Pulmonary artery endothelial cell (primary cell): ENCODE data around the gene SGMS2. TPM values are rescaled to one million over a fixed set of nuclear protein-coding genes. Genes with fewer than 3 reads are reported as not detected.
"Not testable (repeated sequence)": the region's sequence is repeated elsewhere in the genome, so short reads cannot be mapped to it uniquely, and the experiment has no call there.

ENCODE experiments used
- DNase-seq: peaks from one replicate; pipeline ENCODE4 v3.0.0-alpha.2; 2011; ENCODE audit warnings: low read depth, low spot score
- total RNA-seq: library from RNA; depleted of rRNA; stranded (reverse); fragments of >200 nt; gene quantifications from 2 replicates; pipeline ENCODE4 v1.2.3, GENCODE V29; 2014

SGMS2 gene
- total RNA-seq, 1 donor from 2014 or later: 78.6 TPM

- peak; percentile 37 for DNase-seq
Observed at GRCh38 chr4:107863850-107864371, 39.2 kb downstream of the SGMS2 start.

- DNase-seq: no peak
Observed at GRCh38 chr4:107866726-107867125, 42.0 kb downstream of the SGMS2 start.

GRCh38 chr4:107870236-107870635 lies 45.5 kb downstream of the SGMS2 start:
- DNase-seq: no peak

DNA sequence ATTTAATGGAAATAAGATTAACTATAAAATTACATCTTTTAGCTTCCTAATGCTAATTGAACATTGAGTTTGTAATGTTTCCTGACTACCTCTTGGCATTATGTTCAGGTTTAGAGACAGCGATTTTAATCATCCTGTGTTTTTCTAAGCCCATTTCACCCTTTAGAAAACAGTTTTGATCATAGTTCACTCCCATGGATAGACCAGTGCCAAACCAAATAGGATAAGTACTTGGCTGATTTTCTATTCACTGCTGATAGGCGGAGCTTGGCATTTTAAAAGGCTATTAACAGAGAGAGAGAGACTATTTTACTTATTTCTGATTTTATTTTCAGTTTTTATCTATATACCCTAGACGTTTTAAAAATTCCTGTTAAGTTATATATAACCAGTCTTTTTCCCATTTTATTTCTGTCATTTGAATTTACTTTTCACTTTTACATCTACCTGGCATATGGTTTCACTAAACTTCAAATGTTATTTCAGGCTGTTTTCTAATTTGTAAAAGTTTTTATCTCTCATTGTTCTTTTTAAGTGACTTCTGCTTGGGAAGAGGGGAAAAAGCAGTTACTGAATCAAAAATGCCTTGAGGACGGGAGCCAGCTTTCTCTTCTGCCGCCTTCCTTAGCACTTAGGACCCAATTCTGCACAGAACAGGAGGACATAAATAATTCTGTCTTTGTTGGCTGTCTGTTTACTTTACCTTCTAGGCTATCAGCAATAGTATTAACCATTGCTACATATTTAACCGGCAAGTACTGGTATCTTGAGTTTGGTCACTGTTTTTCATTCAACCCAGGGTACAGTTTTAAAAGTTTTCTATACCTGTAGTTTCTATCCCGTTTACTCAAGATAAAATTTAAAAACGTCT lies 46.4 kb downstream of the SGMS2 start:
- no peak for DNase-seq

GRCh38 chr4:107874024-107874423 lies 49.3 kb downstream of the SGMS2 start:
- no peak for DNase-seq

GRCh38 chr4:107876099-107876498 lies 51.4 kb downstream of the SGMS2 start:
- no peak for DNase-seq

DNA sequence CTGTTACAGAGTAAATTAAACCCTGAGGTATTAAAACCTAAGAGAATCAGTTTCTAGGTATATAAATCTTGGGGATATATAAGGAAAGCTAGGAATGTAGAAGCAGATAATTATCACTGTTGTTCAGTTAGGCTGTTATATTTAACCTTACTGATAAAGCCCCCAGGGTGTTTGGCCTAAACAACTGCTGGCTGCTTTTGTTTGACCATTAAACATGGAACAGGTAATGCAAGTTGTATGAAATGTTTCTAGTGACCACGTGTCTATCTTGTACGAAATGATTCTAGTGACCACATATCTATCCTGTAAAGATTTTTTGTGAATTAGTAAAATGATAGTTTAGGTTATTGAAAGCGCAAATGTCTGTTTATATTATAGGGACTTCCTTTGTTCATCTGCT lies 52.6 kb downstream of the SGMS2 start:
- no peak for DNase-seq

DNA sequence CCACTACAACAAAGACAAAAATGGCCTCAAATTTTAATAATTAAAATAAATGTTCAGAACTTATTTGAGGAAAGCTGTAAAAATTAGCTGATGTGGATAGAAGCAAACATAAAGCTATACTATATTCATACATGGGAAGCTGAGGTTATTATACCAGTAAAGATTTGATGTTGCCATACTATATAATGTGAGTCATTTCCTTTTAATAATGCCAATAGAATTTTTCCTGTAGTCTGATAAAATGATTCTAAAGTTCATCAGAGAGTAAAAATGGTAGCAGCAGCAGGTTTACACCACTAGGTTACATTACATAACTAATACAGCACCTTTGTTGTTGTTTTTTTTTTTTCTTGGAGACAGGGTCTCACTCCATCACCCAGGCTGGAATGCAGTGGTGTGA lies 61.1 kb downstream of the SGMS2 start:
- DNase-seq: no peak

DNA sequence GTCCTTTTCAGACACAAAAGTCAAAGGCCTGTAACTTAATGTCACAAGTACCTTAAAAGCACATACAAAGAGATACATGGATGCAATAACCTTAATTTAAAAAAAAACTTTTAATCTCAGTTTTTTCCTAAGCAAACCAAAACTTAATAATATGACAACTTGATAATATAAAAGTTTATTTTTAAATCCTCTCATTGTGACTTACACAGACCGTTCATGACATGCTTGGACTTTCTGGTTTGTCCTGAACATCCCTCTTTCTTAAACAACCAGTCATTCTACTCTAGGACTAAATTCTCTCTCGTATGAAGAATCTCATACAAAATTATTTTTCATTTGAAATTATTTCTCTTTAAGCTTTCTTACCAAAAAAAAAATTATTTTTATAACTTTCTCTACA lies 63.5 kb downstream of the SGMS2 start:
- DNase-seq: no peak

DNA sequence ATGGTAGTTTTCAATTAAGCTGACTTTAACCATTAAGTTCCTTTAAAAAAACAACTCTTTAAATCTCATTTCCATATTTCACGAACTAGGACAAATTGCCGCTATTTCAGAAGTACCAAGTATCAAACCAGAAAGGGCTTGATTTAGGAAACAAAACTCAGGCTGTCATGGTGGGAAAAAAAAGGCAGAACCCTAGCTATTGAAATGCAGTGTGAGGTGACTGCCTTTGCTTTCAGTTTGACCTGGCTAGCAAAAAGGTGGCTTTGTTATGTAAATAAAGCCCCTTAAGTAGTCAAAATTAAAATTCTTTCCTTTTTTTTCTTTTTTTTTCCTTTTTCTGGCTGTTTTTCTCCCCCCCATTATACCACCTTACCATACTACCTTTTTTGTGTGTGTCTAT lies 66.0 kb downstream of the SGMS2 start:
- no peak for DNase-seq

DNA sequence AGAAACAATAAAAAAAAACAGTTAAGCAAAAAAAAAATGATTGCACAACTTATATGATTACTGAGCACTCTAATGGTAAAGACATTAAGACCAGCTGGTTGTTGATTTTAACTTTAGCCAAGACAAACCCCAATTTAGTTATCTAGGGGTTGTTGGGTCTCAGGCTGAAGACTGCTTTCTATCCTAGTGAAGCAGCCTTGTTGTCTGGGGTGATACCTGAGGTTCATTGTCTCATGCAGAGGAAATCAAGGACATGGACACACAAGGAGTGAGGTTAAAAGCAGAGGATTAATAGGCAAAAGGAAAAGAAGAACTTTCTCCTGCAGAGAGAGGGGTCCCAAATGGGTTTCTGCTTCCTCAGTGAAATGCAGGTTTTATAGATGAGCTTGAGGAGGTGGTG lies 66.6 kb downstream of the SGMS2 start:
- no peak for DNase-seq

GRCh38 chr4:107893171-107894137 lies 68.7 kb downstream of the SGMS2 start:
- no peak for DNase-seq

DNA sequence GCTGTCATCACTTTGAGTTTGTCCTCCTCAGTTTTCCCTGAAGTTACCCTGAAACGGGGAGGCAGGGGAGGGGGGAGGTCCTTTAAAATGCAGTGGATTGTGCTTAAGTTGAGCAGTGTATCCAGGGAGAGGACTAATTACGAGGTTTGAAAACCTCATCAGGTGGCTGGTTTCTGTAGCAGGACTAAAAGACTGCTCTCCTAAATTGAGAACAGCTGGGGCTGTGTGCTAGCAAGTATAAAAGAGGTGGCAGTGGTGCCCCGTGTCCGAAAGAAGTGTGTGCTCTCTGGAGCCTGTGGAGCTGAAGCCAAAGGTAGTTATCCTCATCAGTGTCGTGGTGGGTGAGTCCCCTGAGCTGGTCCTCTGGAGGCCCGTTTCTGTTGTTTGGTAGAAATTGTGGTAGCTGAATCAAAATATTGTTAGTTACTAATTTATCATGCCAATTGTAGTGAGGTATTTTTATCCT lies 69.4 kb downstream of the SGMS2 start:
- no peak for DNase-seq

DNA sequence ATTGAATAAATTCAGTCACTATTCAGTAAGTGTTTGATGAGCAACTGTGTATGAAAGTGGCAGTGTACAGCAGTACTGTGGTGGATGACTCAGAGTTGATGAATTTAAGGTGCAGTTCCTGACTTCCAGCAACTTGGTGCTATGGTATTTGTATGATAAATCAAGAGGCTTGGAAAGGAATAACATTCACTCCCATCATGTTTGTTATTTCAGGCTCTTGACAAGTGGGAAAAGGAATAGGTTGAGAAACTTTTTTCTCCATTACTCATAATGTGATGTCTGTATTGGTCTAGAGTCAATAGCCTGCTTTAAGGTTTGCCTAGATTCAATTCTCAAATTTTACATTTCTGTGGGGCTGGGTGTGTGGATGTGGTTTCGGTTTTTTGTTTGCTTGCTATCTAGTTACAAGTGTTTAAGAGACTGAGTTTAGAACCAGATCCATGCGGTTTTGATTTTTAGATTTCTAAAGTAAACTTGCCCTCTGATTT lies 71.5 kb downstream of the SGMS2 start:
- DNase-seq: peak; percentile 95

- no peak for DNase-seq
Observed at GRCh38 chr4:107896646-107897045, 71.9 kb downstream of the SGMS2 start.

DNA sequence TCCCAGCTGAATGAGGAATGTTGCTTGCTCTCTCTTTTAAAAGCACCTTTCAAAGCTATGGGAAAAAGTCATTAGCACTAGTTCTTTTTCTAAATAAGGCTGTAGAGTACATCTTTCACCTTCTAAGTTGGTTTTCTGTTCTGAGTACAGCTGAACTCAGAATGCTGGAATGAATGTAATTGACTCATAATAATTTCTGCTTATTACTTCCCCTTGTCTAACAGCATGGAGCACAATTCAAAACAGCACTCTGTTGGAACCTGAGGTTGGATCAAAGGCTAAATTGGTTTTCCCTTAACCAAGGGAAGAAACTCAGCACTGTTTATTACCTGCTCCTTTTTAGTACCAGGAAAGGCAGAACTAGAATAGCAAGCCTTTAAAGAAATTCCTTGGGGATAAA lies 73.1 kb downstream of the SGMS2 start:
- DNase-seq: no peak

GRCh38 chr4:107900067-107900466 lies 75.3 kb downstream of the SGMS2 start:
- no peak for DNase-seq

GRCh38 chr4:107900508-107900907 lies 75.8 kb downstream of the SGMS2 start:
- no peak for DNase-seq

DNA sequence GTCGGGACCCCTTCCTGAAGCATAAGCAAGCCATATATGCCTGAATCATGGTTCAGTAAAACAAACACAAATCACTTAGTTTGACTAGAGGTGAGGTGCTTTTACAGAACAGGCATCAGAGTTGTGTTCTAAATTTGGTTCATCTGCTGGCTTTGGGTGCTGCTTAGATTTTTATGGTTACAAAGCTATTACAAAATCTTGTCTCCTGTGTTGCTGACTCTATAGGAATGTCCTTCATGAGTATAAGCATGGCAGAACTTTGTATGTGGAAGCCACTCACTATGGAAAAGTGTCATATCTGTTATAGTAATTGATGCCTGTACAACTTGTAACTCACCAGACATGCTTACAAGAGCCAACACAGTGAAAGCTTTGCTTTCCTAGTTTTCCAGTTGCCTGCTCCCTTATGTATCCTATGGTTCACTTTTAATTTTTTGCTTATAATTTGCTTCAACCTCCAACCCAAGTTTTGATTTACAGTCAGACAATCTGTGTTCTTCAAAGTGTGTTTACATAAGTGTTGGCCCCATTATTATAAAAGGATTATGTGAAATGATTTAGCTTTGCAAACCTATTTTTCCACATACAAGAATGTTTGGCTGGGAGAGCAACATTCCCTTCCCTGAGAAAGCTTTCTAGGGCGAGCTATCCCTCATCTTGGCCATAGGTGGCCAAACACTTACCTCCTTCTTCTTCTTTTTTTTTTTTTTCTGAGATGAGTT lies 76.6 kb downstream of the SGMS2 start:
- DNase-seq: no peak

GRCh38 chr4:107902715-107903114 lies 78.0 kb downstream of the SGMS2 start:
- no peak for DNase-seq

- DNase-seq: not testable (repeated sequence)
Observed at GRCh38 chr4:107905082-107905481, 80.3 kb downstream of the SGMS2 start.
